K562 (cell line): ENCODE results near the gene SIGLEC5. TPM values are rescaled to one million over a fixed set of nuclear protein-coding genes. Genes with fewer than 3 reads are reported as not detected.

Experiments used
- ARID3B ChIP-seq: fragments of 250-450 bp; sonication (Bioruptor Pico); IDR thresholded peaks from 2 replicates; pipeline ENCODE4 v1.4.0; 2020; ENCODE audit warnings: borderline replicate concordance
- BCOR ChIP-seq: fragments of 450-650 bp; IDR thresholded peaks from 2 replicates; pipeline ENCODE4 v1.6.1; 2016
- CHD4 ChIP-seq: fragments of 200-600 bp; sonication (generic); IDR thresholded peaks from 3 replicates; pipeline ENCODE4 v1.6.1; 2012; ENCODE audit warnings: low read depth, mild to moderate bottlenecking, mixed read lengths, low read length, inconsistent platforms; ENCODE audit not compliant: insufficient read depth, insufficient replicate concordance, poor library complexity, severe bottlenecking
- DACH1 ChIP-seq: fragments of 450-650 bp; IDR thresholded peaks from 2 replicates; pipeline ENCODE4 v1.6.1; 2018; ENCODE audit not compliant: partially characterized antibody
- E2F3 ChIP-seq: fragments of 250-450 bp; sonication (Bioruptor Pico); IDR thresholded peaks from 2 replicates; pipeline ENCODE4 v1.4.0; 2020; ENCODE audit warnings: mild to moderate bottlenecking
- MECOM ChIP-seq: fragments of 250-450 bp; sonication (Bioruptor Pico); IDR thresholded peaks from 2 replicates; pipeline ENCODE4 v1.8.0; 2022; ENCODE audit warnings: inconsistent platforms
- NR1H2 ChIP-seq: sonication (generic); formaldehyde crosslinking; IDR thresholded peaks from 2 replicates; pipeline ENCODE4 v1.4.0; 2020; ENCODE audit warnings: mild to moderate bottlenecking, missing genetic modification reagents
- NUFIP1 ChIP-seq: fragments of 450-650 bp; IDR thresholded peaks from 2 replicates; pipeline ENCODE4 v1.6.1; 2018; ENCODE audit not compliant: partially characterized antibody
- POLR2A ChIP-seq: fragments of 450-650 bp; conservative IDR thresholded peaks from 2 replicates; pipeline ENCODE4 v1.6.1; 2016
- SMAD1 ChIP-seq: fragments of 150-350 bp; IDR thresholded peaks from 2 replicates; pipeline ENCODE4 v1.6.1; 2014; ENCODE audit warnings: low read length, low read depth; ENCODE audit not compliant: partially characterized antibody
- TEAD4 ChIP-seq, 2 experiments: sonication (generic) in 1 of 2; formaldehyde crosslinking in 1 of 2; IDR thresholded peaks; 2 replicates each; pipeline versions ENCODE4 v1.6.1 to v1.8.0; 2012 to 2022; ENCODE audit warnings: borderline replicate concordance in 1 of 2, inconsistent platforms in 1 of 2, low read length in 1 of 2, mild to moderate bottlenecking in 1 of 2, missing genetic modification reagents in 1 of 2
- ZBTB8A ChIP-seq: fragments of 450-650 bp; IDR thresholded peaks from 2 replicates; pipeline ENCODE4 v1.6.1; 2018; ENCODE audit warnings: mild to moderate bottlenecking, moderate library complexity; ENCODE audit not compliant: partially characterized antibody
- ZNF134 ChIP-seq: fragments of 250-450 bp; sonication (Bioruptor Pico); conservative IDR thresholded peaks from 2 replicates; pipeline ENCODE4 v1.4.0; 2020
- ZNF143 ChIP-seq: sonication (generic); formaldehyde crosslinking; IDR thresholded peaks from 2 replicates; pipeline ENCODE4 v1.9.0; 2022; ENCODE audit warnings: mild to moderate bottlenecking, missing genetic modification reagents
- ZNF507 ChIP-seq: conservative IDR thresholded peaks from 2 replicates; pipeline ENCODE4 v1.6.1; 2017; ENCODE audit warnings: missing genetic modification characterization, missing compliant biosample characterization
- ZNF518B ChIP-seq: fragments of 250-450 bp; sonication (Bioruptor Pico); IDR thresholded peaks from 2 replicates; pipeline ENCODE4 v1.5.0; 2021; ENCODE audit warnings: mild to moderate bottlenecking, moderate library complexity
- ZNF695 ChIP-seq: fragments of 450-650 bp; formaldehyde crosslinking; IDR thresholded peaks from 2 replicates; pipeline ENCODE4 v1.4.0; 2020; ENCODE audit warnings: mild to moderate bottlenecking, moderate library complexity
- polyA plus RNA-seq, 8 experiments: library from polyadenylated mRNA; depleted of rRNA in 4 of 8; stranded (reverse) in 5 of 8; unstranded in 3 of 8; fragments of >200 nt; fragmentation: Nextera tagmentation in 2 of 8; fragmentation: Illumina TruSeq in 1 of 8; extraction: Ambion mirVana in 2 of 8; extraction: Trizol in 1 of 8; gene quantifications; 2 replicates each; pipeline versions ENCODE4 v1.2.1 to v1.2.3, GENCODE V29; 2011 to 2014; ENCODE audit warnings: inconsistent platforms in 1 of 8, missing spikeins in 1 of 8
- total RNA-seq, 7 experiments: library from RNA; depleted of rRNA in 6 of 7; stranded (reverse); fragments of >200 nt in 6 of 7; fragmentation: Illumina TruSeq in 2 of 7; extraction: Trizol in 2 of 7; gene quantifications; 2 replicates each; pipeline versions ENCODE4 v1.2.1 to v1.2.3, GENCODE V29; 2011 to 2021; ENCODE audit warnings: low replicate concordance in 1 of 7

Gene SIGLEC5
- total and polyA plus RNA-seq, 9 of the 15 experiments (the other 6 are each of a cell fraction or from before 2014, with no cell fraction given) = 0.14 TPM; not detected in 8

- TF ChIP-seq NR1H2 (CRISPR knock-in tag) = no peak
- TF ChIP-seq E2F3 = no peak
- TF ChIP-seq TEAD4 (IDR thresholded peaks at IDR 0.05; ENCODE audit: low read length) = peak; percentile 63
- no peak for TF ChIP-seq TEAD4 (CRISPR knock-in tag; IDR thresholded peaks at IDR 0.05; ENCODE audit: borderline replicate concordance)
- TF ChIP-seq NUFIP1 = no peak
- no peak for TF ChIP-seq ZBTB8A
- TF ChIP-seq MECOM = no peak
- TF ChIP-seq SMAD1 = no peak
- peak; percentile 67 for TF ChIP-seq POLR2A
- TF ChIP-seq ZNF143 = no peak
- TF ChIP-seq ZNF507 (tag) = no peak
- no peak for TF ChIP-seq ZNF695
- TF ChIP-seq DACH1 = no peak
- no peak for TF ChIP-seq ZNF134 (CRISPR knock-in tag)
- TF ChIP-seq BCOR = no peak
- no peak for TF ChIP-seq ZNF518B
- no peak for TF ChIP-seq CHD4
- no peak for TF ChIP-seq ARID3B (CRISPR knock-in tag)
Measured at GRCh38 chr19:51570962-51571575, 59.1 kb downstream of the SIGLEC5 start, which contains the start of gene ZNF175 (continued).
